PC-3 (cell line): ENCODE measurements around the gene UBL7. TPM values are rescaled to one million over a fixed set of nuclear protein-coding genes. Genes with fewer than 3 reads are reported as not detected.

ENCODE experiments used
- ATAC-seq: fragments of 200-7000 bp; cut with Tn5 transposase; 2 replicates; pipeline ENCODE4 v1.9.1; 2020; ENCODE audit warnings: mild to moderate bottlenecking, moderate library complexity
- BruUV-seq: library from RNA; stranded (reverse); fragments of 400-500 nt; replicated peaks from 2 replicates; lab custom pipeline; 2021; lab: Mats Ljungman, UMichigan
- CTCF ChIA-PET: fragments of 300-600 bp; sonication (Branson Sonifier 250); formaldehyde crosslinking; loops from one replicate; lab custom pipeline; 2022; ENCODE audit warnings: antibody characterized with exemption; lab: Charles Lee
- POLR2A ChIA-PET: fragments of 300-600 bp; sonication (Branson Sonifier 250); formaldehyde crosslinking; loops from one replicate; lab custom pipeline; 2022; ENCODE audit warnings: antibody characterized with exemption; ENCODE audit not compliant: unreplicated experiment; lab: Charles Lee
- DNase-seq: peaks from one replicate; pipeline ENCODE4 v3.0.0-alpha.2; 2015
- H2AFZ ChIP-seq: fragments of 300-600 bp; sonication (generic); 2 replicates; pipeline ENCODE4 v1.6.0; 2016; ENCODE audit warnings: antibody characterized with exemption, low read length
- H3F3A ChIP-seq: fragments of 300-600 bp; sonication (generic); one replicate; pipeline ENCODE4 v1.6.0; 2017; ENCODE audit warnings: antibody characterized with exemption, low read length, control low read depth, mild to moderate bottlenecking; ENCODE audit not compliant: unreplicated experiment
- H3K27ac ChIP-seq: fragments of 300-600 bp; sonication (generic); 2 replicates; pipeline ENCODE4 v1.5.1; 2016; ENCODE audit warnings: mild to moderate bottlenecking, low read length
- H3K27me3 ChIP-seq: fragments of 300-600 bp; sonication (generic); 2 replicates; pipeline ENCODE4 v1.6.1; 2016; ENCODE audit warnings: low read length, mixed read lengths
- H3K36me3 ChIP-seq: fragments of 300-600 bp; sonication (generic); 2 replicates; pipeline ENCODE4 v1.6.1; 2016; ENCODE audit warnings: low read depth, mixed run types, low read length, mixed read lengths
- H3K4me1 ChIP-seq: fragments of 300-600 bp; sonication (generic); 2 replicates; pipeline ENCODE4 v1.5.1; 2016; ENCODE audit warnings: low read length; ENCODE audit not compliant: insufficient read depth
- H3K4me2 ChIP-seq: fragments of 300-600 bp; sonication (generic); 2 replicates; pipeline ENCODE4 v1.6.0; 2016; ENCODE audit warnings: low read length
- H3K4me3 ChIP-seq: fragments of 300-600 bp; sonication (generic); 2 replicates; pipeline ENCODE4 v1.5.1; 2016; ENCODE audit warnings: mild to moderate bottlenecking, low read length, mixed read lengths
- H3K79me2 ChIP-seq: fragments of 300-600 bp; sonication (generic); 2 replicates; pipeline ENCODE4 v1.6.1; 2017; ENCODE audit warnings: low read length, mixed read lengths
- H3K9ac ChIP-seq: fragments of 300-600 bp; sonication (generic); 2 replicates; pipeline ENCODE4 v1.6.0; 2016; ENCODE audit warnings: mild to moderate bottlenecking, low read length
- H3K9me2 ChIP-seq: fragments of 300-600 bp; sonication (generic); replicated peaks from 2 replicates; pipeline ENCODE4 v1.6.1; 2016; ENCODE audit warnings: mixed run types, low read length, mixed read lengths
- H3K9me3 ChIP-seq: fragments of 300-600 bp; sonication (generic); 2 replicates; pipeline ENCODE4 v1.6.1; 2016; ENCODE audit warnings: low read length, mixed read lengths
- H4K20me1 ChIP-seq: fragments of 300-600 bp; sonication (generic); 2 replicates; pipeline ENCODE4 v1.6.1; 2016; ENCODE audit warnings: low read length, mixed read lengths
- EZH2 ChIP-seq: fragments of 300-600 bp; sonication (generic); IDR thresholded peaks from one replicate; pipeline ENCODE4 v1.6.1; 2017; ENCODE audit warnings: antibody characterized with exemption, mild to moderate bottlenecking, low read length; ENCODE audit not compliant: unreplicated experiment
- EZH2phosphoT487 ChIP-seq: fragments of 300-600 bp; sonication (generic); IDR thresholded peaks from 2 replicates; pipeline ENCODE4 v1.6.1; 2018; ENCODE audit warnings: mild to moderate bottlenecking, antibody characterized with exemption, low read length, borderline replicate concordance
- intact Hi-C: fragments of 100-400 bp; cut with micrococcal nuclease; formaldehyde crosslinking; loops from 2 replicates; pipeline ENCODE4 v1.9.0; 2023
- microRNA-seq: library from miRNA; unstranded; fragments of <30 nt; microRNA quantifications from one replicate; pipeline ENCODE4 v1.1.0, GENCODE V29; 2020; ENCODE audit not compliant: unreplicated experiment
- total RNA-seq: library from RNA; depleted of rRNA; stranded (reverse); fragments of >200 nt; gene quantifications from 2 replicates; pipeline ENCODE4 v1.2.3, GENCODE V29; 2014; rRNA removed
- TF ChIP-seq, protein P1 (sequence below): fragments of 300-600 bp; sonication (generic); conservative IDR thresholded peaks from 2 replicates; pipeline ENCODE4 v1.5.1; 2017; ENCODE audit warnings: antibody characterized with exemption, low read depth, mild to moderate bottlenecking, low read length

UBL7 gene
- total RNA-seq, 1 experiment from 2014 or later: 57.1 TPM

DNA sequence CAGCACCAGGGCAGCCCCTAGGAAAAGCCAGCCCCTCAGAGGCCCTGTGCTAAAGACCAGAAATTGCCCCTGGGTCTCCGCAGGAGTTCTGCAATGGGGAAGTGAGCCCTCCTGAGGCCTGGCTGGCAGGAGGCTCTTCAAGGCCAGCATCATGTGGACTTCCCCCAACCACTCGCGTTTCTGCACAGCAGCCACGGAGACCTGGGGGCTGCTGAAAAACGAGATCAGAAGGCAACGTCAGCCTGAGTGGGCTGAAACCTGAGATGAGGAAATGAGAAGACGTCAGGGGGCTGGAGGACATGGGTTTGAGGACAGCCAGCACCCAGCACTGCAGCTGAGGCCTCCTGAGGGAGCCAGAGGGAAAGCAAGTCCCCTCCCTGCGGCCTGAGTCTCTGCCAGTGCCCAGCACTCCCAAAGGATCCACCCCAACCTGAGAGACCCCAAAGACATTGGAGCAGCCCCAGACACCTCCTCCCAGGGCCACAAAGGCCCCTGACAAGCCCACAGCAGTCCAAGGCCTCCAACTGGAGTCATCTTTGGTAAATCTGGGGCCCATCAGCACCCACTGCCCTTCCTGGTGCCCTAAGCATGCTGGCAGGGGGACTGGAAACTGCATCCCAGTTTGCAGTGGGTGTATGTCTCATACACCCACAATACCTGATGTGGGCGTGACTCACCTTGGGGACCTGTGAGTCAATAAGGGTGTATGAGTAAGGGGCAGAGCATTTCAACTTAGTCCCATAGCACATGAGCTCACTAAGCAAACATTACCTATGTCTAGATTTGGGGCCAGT is 64.3 kb downstream of the UBL7 start:
- peak overlapping the region; percentile 71 for H3K4me2 ChIP-seq
- POLR2A ChIA-PET: interaction anchor here (0.6 to 1.0 kb wide), 4 partner anchors 12 to 267 kb away, joined by 3 read pairs; no protein-coding TSS in a partner anchor
- TSS peak; percentile 66 for BruUV-seq
- no peaks in the 10 kb centered on the region for H4K20me1 ChIP-seq
- intact Hi-C loops: loop anchor here (5.0 kb wide), 1 partner anchor 36 kb away; the partner anchor contains the start of gene SEMA7A
- H3K4me3 ChIP-seq: no peak overlapping the region
- no peaks in the 10 kb centered on the region for H3K36me3 ChIP-seq
- H3K27me3 ChIP-seq: no peaks in the 10 kb centered on the region
- DNase-seq (peak; percentile 98), ATAC-seq (peak; percentile 78)
- H2AFZ ChIP-seq: no peak overlapping the region
- peaks cover 6% of the 10 kb centered on the region for H3F3A ChIP-seq
- peaks cover 67% of the 10 kb centered on the region for H3K4me1 ChIP-seq
- no peaks in the 10 kb centered on the region for H3K9me2 ChIP-seq
- H3K79me2 ChIP-seq: peaks cover 11% of the 10 kb centered on the region
- H3K27ac ChIP-seq: peak overlapping the region; percentile 100
- TF ChIP-seq, protein P1, sequence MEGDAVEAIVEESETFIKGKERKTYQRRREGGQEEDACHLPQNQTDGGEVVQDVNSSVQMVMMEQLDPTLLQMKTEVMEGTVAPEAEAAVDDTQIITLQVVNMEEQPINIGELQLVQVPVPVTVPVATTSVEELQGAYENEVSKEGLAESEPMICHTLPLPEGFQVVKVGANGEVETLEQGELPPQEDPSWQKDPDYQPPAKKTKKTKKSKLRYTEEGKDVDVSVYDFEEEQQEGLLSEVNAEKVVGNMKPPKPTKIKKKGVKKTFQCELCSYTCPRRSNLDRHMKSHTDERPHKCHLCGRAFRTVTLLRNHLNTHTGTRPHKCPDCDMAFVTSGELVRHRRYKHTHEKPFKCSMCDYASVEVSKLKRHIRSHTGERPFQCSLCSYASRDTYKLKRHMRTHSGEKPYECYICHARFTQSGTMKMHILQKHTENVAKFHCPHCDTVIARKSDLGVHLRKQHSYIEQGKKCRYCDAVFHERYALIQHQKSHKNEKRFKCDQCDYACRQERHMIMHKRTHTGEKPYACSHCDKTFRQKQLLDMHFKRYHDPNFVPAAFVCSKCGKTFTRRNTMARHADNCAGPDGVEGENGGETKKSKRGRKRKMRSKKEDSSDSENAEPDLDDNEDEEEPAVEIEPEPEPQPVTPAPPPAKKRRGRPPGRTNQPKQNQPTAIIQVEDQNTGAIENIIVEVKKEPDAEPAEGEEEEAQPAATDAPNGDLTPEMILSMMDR: 0 out of 2 replicates have a peak, but pooled peaks have one; percentile 22
- TF ChIP-seq EZH2: no peak
- CTCF ChIA-PET: no interaction called here
- no peaks in the 10 kb centered on the region for H3K9me3 ChIP-seq
- H3K9ac ChIP-seq: peak overlapping the region; percentile 88

DNA sequence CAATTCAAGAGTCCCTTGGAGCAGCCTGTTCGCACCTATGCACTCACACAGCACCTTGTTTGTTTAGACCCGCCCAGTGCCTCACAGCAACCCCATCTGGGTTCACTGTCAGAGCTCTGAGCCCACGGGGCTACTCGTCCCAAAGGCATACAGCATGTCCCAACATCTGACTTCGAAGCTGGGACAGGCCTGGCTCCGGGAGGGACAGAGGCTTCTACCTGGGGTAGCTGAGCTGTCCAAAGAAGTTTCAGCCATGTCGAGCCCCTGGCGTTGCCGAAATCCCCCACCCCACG is 64.9 kb downstream of the UBL7 start:
- peak overlapping the region; percentile 100 for H3K27ac ChIP-seq
- no peaks in the 10 kb centered on the region for H3K27me3 ChIP-seq
- H3K36me3 ChIP-seq: no peaks in the 10 kb centered on the region
- no peak overlapping the region for H2AFZ ChIP-seq
- H3K4me1 ChIP-seq: peaks cover 62% of the 10 kb centered on the region
- H3K4me3 ChIP-seq: no peak overlapping the region
- BruUV-seq: no TSS peak
- H3K79me2 ChIP-seq: peaks cover 11% of the 10 kb centered on the region
- ChIA-PET CTCF (no interaction called here), POLR2A (interaction anchor here (1.0 kb wide), 1 partner anchor 11 kb away, joined by 3 read pairs; no protein-coding TSS in a partner anchor)
- peak; percentile 30 for DNase-seq
- peaks cover 6% of the 10 kb centered on the region for H3F3A ChIP-seq
- H4K20me1 ChIP-seq: no peaks in the 10 kb centered on the region
- no peaks in the 10 kb centered on the region for H3K9me2 ChIP-seq
- no peak for TF ChIP-seq EZH2phosphoT487
- TF ChIP-seq, protein P1: no peak
- no peak for TF ChIP-seq EZH2
- ATAC-seq: no peak
- H3K4me2 ChIP-seq: peak overlapping the region; percentile 64
- intact Hi-C loops: loop anchor here (5.0 kb wide), 1 partner anchor 36 kb away; the partner anchor contains the start of gene SEMA7A
- H3K9me3 ChIP-seq: no peaks in the 10 kb centered on the region
- peak overlapping the region; percentile 88 for H3K9ac ChIP-seq

Small RNA genes lying within 50 kb of the gene (microRNA-seq; reads per million reads assigned to microRNA genes)
- 0.75 reads per million for gene MIR6881

Other genes with a start within 250 kb of the UBL7 start
- 0.77 TPM in 1 of 2 replicates, not detected in the other for gene CCDC33, start 224.8 kb downstream of the UBL7 start, total RNA-seq
- 0.18 TPM in 1 of 2 replicates, not detected in the other for gene CYP11A1, start 93.5 kb downstream of the UBL7 start, total RNA-seq
- gene SEMA7A, start 27.2 kb downstream of the UBL7 start, total RNA-seq: 74.9 and 75.9 TPM in 2 replicates
- 17.4 and 19.0 TPM in 2 replicates for gene ARID3B, start 80.1 kb upstream of the UBL7 start, total RNA-seq
- 56.2 and 64.1 TPM in 2 replicates for gene CLK3, start 154.7 kb upstream of the UBL7 start, total RNA-seq
- 9.9 and 15.6 TPM in 2 replicates for gene EDC3, start 234.9 kb upstream of the UBL7 start, total RNA-seq